Fibroblast of skin of back (primary cell): ENCODE data around the gene TAF4B.
"Not testable (repeated sequence)": the region's sequence is repeated elsewhere in the genome, so short reads cannot be mapped to it uniquely, and the experiment has no call there.

Experiments
- DNase-seq: peaks from one replicate; pipeline ENCODE4 v3.0.0-alpha.2; 2013

The TAF4B gene

GRCh38 chr18:26237363-26237762 is 11.1 kb downstream of the TAF4B start:
- not testable (repeated sequence) for DNase-seq

- not testable (repeated sequence) for DNase-seq
Measured at GRCh38 chr18:26238718-26239117, 12.5 kb downstream of the TAF4B start.

DNA sequence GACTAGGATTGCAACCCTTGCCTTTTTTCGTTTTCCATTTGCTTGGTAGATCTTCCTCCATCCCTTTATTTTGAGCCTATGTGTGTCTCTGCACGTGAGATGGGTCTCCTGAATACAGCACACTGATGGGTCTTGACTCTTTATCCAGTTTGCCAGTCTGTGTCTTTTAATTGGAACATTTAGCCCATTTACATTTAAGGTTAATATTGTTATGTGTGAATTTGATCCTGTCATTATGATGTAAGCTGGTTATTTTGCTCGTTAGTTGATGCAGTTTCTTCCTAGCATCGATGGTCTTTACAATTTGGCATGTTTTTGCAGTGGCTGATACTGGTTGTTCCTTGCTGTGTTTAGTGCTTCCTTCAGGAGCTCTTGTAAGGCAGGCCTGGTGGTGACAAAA is 16.1 kb downstream of the TAF4B start:
- not testable (repeated sequence) for DNase-seq

DNA sequence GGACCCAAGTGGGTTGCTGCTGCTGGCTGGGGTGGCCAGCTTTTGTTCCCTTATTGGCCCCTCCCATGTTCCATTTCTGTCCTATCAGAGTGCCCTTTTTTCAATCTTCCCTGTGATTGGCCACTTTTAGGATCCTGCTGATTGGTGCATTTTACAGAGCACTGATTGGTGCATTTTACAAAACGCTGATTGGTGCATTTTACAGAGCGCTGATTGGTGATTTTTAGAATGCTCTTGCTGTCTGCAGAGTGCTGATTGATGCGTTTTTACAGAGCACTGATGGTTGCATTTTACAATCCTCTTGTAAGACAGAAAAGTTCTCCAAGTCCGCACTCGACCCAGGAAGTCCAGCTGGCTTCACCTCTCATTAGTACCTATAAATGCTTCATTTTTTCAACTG is 19.2 kb downstream of the TAF4B start:
- not testable (repeated sequence) for DNase-seq

- DNase-seq = no peak
Measured at GRCh38 chr18:26252411-26252810, 26.2 kb downstream of the TAF4B start.

- not testable (repeated sequence) for DNase-seq
Measured at GRCh38 chr18:26254808-26255207, 28.6 kb downstream of the TAF4B start.

GRCh38 chr18:26255695-26256622 is 29.7 kb downstream of the TAF4B start:
- DNase-seq = no peak

DNA sequence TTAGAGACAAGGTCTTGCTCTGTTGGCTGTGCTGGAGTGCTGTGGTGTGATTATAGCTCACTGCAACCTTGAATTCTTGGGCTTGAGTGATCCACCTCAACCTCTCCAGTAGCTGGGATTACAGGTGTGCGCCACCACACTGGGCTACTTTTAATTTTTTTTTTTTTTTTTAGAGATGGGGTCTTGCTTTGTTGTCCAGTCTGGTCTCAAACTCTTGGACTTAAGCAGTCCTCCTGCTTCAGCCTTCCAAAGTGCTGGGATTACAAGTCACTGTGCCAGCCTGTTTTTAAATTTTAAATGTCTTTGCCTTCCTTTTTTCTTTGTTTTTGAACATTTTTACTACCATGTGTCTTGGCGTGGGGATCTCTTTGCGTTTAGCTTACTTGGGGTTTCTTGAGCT is 32.5 kb downstream of the TAF4B start:
- no peak for DNase-seq

- not testable (repeated sequence) for DNase-seq
Measured at GRCh38 chr18:26259416-26259815, 33.2 kb downstream of the TAF4B start.

- DNase-seq = no peak
Measured at GRCh38 chr18:26262156-26262555, 35.9 kb downstream of the TAF4B start.

GRCh38 chr18:26267357-26267930 is 41.2 kb downstream of the TAF4B start:
- no peak for DNase-seq

GRCh38 chr18:26268454-26268853 is 42.2 kb downstream of the TAF4B start:
- no peak for DNase-seq

GRCh38 chr18:26271917-26272549 is 45.8 kb downstream of the TAF4B start:
- DNase-seq = no peak

- no peak for DNase-seq
Measured at GRCh38 chr18:26277374-26277773, 51.1 kb downstream of the TAF4B start.

GRCh38 chr18:26279428-26279827 is 53.2 kb downstream of the TAF4B start:
- no peak for DNase-seq

- DNase-seq = no peak
Measured at GRCh38 chr18:26286008-26286407, 59.8 kb downstream of the TAF4B start.

- no peak for DNase-seq
Measured at GRCh38 chr18:26287644-26288043, 61.4 kb downstream of the TAF4B start.

- no peak for DNase-seq
Measured at GRCh38 chr18:26290385-26290784, 64.1 kb downstream of the TAF4B start.

GRCh38 chr18:26293982-26294381 is 67.7 kb downstream of the TAF4B start:
- no peak for DNase-seq

- DNase-seq = no peak
Measured at GRCh38 chr18:26298107-26298506, 71.9 kb downstream of the TAF4B start.

- no peak for DNase-seq
Measured at GRCh38 chr18:26301681-26302080, 75.4 kb downstream of the TAF4B start.

- not testable (repeated sequence) for DNase-seq
Measured at GRCh38 chr18:26303222-26303621, 77.0 kb downstream of the TAF4B start.

DNA sequence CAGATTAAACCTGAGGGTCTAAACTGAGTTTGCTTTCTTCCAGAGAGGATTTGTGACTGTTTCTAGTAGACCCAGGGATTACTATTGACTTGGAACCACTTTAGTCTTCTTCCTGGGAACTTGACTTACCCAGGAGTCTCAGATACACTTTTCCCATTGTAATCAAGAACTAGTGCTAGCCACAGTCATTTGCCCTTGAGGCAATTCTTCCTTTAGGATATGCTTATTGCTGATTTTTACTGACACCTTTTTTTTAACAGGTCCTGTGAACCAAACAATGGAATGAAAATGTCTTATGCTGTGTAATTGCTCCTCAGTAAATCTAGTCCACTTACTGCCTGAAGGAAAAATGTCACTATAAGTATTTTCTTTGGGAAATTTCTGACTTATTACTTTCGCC is 78.3 kb downstream of the TAF4B start:
- peak; percentile 18 for DNase-seq
